GM18507 (cell line): ENCODE data around the gene ADRA2B.
"Not testable (repeated sequence)": the region's sequence is repeated elsewhere in the genome, so short reads cannot be mapped to it uniquely, and the experiment has no call there.

Experiments used
- DNase-seq: peaks from one replicate; pipeline ENCODE4 v3.0.0; 2011; ENCODE audit warnings: low read depth; ENCODE audit not compliant: insufficient read length; ENCODE audit errors: extremely low spot score
- FAIRE-seq: peaks from 2 replicates; lab custom pipeline; 2011; peaks lifted over from hg19 to GRCh38; lab: Jason Lieb, UNC

The ADRA2B gene

GRCh38 chr2:96075199-96075771 lies 41.1 kb downstream of the ADRA2B start:
- DNase-seq: no peak
- FAIRE-seq: no peak

GRCh38 chr2:96074156-96074555 lies 42.2 kb downstream of the ADRA2B start:
- FAIRE-seq (no peak), DNase-seq (no peak)

- DNase-seq: no peak
- FAIRE-seq: no peak
Measured at GRCh38 chr2:96073170-96073775, 43.1 kb downstream of the ADRA2B start.

GRCh38 chr2:96072746-96073145 lies 43.6 kb downstream of the ADRA2B start:
- FAIRE-seq: no peak

GRCh38 chr2:96071977-96072491 lies 44.3 kb downstream of the ADRA2B start:
- FAIRE-seq, DNase-seq: not testable (repeated sequence)

More at GRCh38 chr2:96072746-96073145, 43.6 kb downstream of the ADRA2B start:
- DNase-seq: no peak

GRCh38 chr2:96071087-96071976 lies 45.0 kb downstream of the ADRA2B start:
- FAIRE-seq, DNase-seq: not testable (repeated sequence)

GRCh38 chr2:96070351-96070750 lies 46.0 kb downstream of the ADRA2B start:
- FAIRE-seq: not testable (repeated sequence)

GRCh38 chr2:96069878-96070277 lies 46.5 kb downstream of the ADRA2B start:
- FAIRE-seq, DNase-seq: not testable (repeated sequence)

More at GRCh38 chr2:96070351-96070750, 46.0 kb downstream of the ADRA2B start:
- DNase-seq: not testable (repeated sequence)

- DNase-seq: not testable (repeated sequence)
Measured at GRCh38 chr2:96067902-96068581, 48.3 kb downstream of the ADRA2B start.

GRCh38 chr2:96067098-96067660 lies 49.2 kb downstream of the ADRA2B start:
- not testable (repeated sequence) for DNase-seq

More at GRCh38 chr2:96067902-96068581, 48.3 kb downstream of the ADRA2B start:
- not testable (repeated sequence) for FAIRE-seq

GRCh38 chr2:96066511-96066910 lies 49.9 kb downstream of the ADRA2B start:
- not testable (repeated sequence) for DNase-seq, FAIRE-seq

More at GRCh38 chr2:96067098-96067660, 49.2 kb downstream of the ADRA2B start:
- FAIRE-seq: not testable (repeated sequence)

- not testable (repeated sequence) for DNase-seq, FAIRE-seq
Measured at GRCh38 chr2:96065954-96066353, 50.4 kb downstream of the ADRA2B start.

- DNase-seq (no peak), FAIRE-seq (no peak)
Measured at GRCh38 chr2:96065381-96065930, 50.9 kb downstream of the ADRA2B start.

- not testable (repeated sequence) for DNase-seq, FAIRE-seq
Measured at GRCh38 chr2:96064760-96065159, 51.6 kb downstream of the ADRA2B start.

- not testable (repeated sequence) for DNase-seq, FAIRE-seq
Measured at GRCh38 chr2:96064047-96064675, 52.2 kb downstream of the ADRA2B start.

GRCh38 chr2:96063116-96063899 lies 53.1 kb downstream of the ADRA2B start:
- DNase-seq, FAIRE-seq: not testable (repeated sequence)
